ENCODE measurements around the gene NEURL1.

Gene NEURL1

GRCh38 chr10:103504181-103504783 lies 10.8 kb downstream of the NEURL1 start:
- H3K36me3 ChIP-seq (ENCODE audit: insufficient read depth, insufficient read length, low read length) = no peaks in the 10 kb centered on the region
- no peaks in the 10 kb centered on the region for H3K27me3 ChIP-seq (ENCODE audit: insufficient read depth, insufficient read length)
- H3K9me3 ChIP-seq (ENCODE audit: insufficient read depth, low read length) = no peaks in the 10 kb centered on the region
- no peak overlapping the region for H3K9ac ChIP-seq (ENCODE audit: insufficient read length, low read depth)
- no peak overlapping the region for H3K4me3 ChIP-seq (ENCODE audit: insufficient read length, low read depth)
- DNase-seq (ENCODE audit: low read depth, low spot score) = no peak
- H3K4me1 ChIP-seq (ENCODE audit: insufficient read depth, insufficient read length) = peaks cover 13% of the 10 kb centered on the region
- TF ChIP-seq YY1 (IDR thresholded peaks at IDR 0.05; ENCODE audit: insufficient read depth, insufficient read length) (no peak), SUZ12 (IDR thresholded peaks at IDR 0.05; ENCODE audit: extremely low read depth, insufficient read depth, insufficient read length) (no peak), ZNF274 (IDR thresholded peaks at IDR 0.05; ENCODE audit: low read depth, low read length) (no peak)

- Histone ChIP-seq H3K4me3 (ENCODE audit: insufficient read length, low read depth) (no peak overlapping the region), H3K9ac (ENCODE audit: insufficient read length, low read depth) (no peak overlapping the region), H3K9me3 (ENCODE audit: insufficient read depth, low read length) (no peaks in the 10 kb centered on the region), H3K36me3 (ENCODE audit: insufficient read depth, insufficient read length, low read length) (no peaks in the 10 kb centered on the region), H3K27me3 (ENCODE audit: insufficient read depth, insufficient read length) (no peaks in the 10 kb centered on the region), H3K4me1 (ENCODE audit: insufficient read depth, insufficient read length) (peaks cover 5% of the 10 kb centered on the region)
- TF ChIP-seq YY1 (IDR thresholded peaks at IDR 0.05; ENCODE audit: insufficient read depth, insufficient read length) (no peak), SUZ12 (IDR thresholded peaks at IDR 0.05; ENCODE audit: extremely low read depth, insufficient read depth, insufficient read length) (no peak), ZNF274 (IDR thresholded peaks at IDR 0.05; ENCODE audit: low read depth, low read length) (no peak)
- no peak for DNase-seq (ENCODE audit: low read depth, low spot score)
Observed at GRCh38 chr10:103506061-103506460, 12.6 kb downstream of the NEURL1 start.

- no peak for TF ChIP-seq ZNF274 (IDR thresholded peaks at IDR 0.05; ENCODE audit: low read depth, low read length)
- TF ChIP-seq YY1 (IDR thresholded peaks at IDR 0.05; ENCODE audit: insufficient read depth, insufficient read length) = no peak
- no peak for TF ChIP-seq SUZ12 (IDR thresholded peaks at IDR 0.05; ENCODE audit: extremely low read depth, insufficient read depth, insufficient read length)
- H3K36me3 ChIP-seq (ENCODE audit: insufficient read depth, insufficient read length, low read length) = no peaks in the 10 kb centered on the region
- no peak overlapping the region for H3K9ac ChIP-seq (ENCODE audit: insufficient read length, low read depth)
- no peak overlapping the region for H3K4me3 ChIP-seq (ENCODE audit: insufficient read length, low read depth)
- H3K4me1 ChIP-seq (ENCODE audit: insufficient read depth, insufficient read length) = peaks cover 5% of the 10 kb centered on the region
- H3K9me3 ChIP-seq (ENCODE audit: insufficient read depth, low read length) = no peaks in the 10 kb centered on the region
- no peaks in the 10 kb centered on the region for H3K27me3 ChIP-seq (ENCODE audit: insufficient read depth, insufficient read length)
- no peak for DNase-seq (ENCODE audit: low read depth, low spot score)
Observed at GRCh38 chr10:103507235-103508191, 14.0 kb downstream of the NEURL1 start.

GRCh38 chr10:103510046-103510685 lies 16.7 kb downstream of the NEURL1 start:
- H3K36me3 ChIP-seq (ENCODE audit: insufficient read depth, insufficient read length, low read length) = no peaks in the 10 kb centered on the region
- no peak for DNase-seq (ENCODE audit: low read depth, low spot score)
- no peaks in the 10 kb centered on the region for H3K9me3 ChIP-seq (ENCODE audit: insufficient read depth, low read length)
- H3K9ac ChIP-seq (ENCODE audit: insufficient read length, low read depth) = no peak overlapping the region
- H3K4me1 ChIP-seq (ENCODE audit: insufficient read depth, insufficient read length) = peaks cover 8% of the 10 kb centered on the region
- no peaks in the 10 kb centered on the region for H3K27me3 ChIP-seq (ENCODE audit: insufficient read depth, insufficient read length)
- TF ChIP-seq YY1 (IDR thresholded peaks at IDR 0.05; ENCODE audit: insufficient read depth, insufficient read length) (no peak), ZNF274 (IDR thresholded peaks at IDR 0.05; ENCODE audit: low read depth, low read length) (no peak), SUZ12 (IDR thresholded peaks at IDR 0.05; ENCODE audit: extremely low read depth, insufficient read depth, insufficient read length) (no peak)
- H3K4me3 ChIP-seq (ENCODE audit: insufficient read length, low read depth) = no peak overlapping the region

- Histone ChIP-seq H3K9me3 (ENCODE audit: insufficient read depth, low read length) (no peaks in the 10 kb centered on the region), H3K4me3 (ENCODE audit: insufficient read length, low read depth) (no peak overlapping the region), H3K36me3 (ENCODE audit: insufficient read depth, insufficient read length, low read length) (no peaks in the 10 kb centered on the region), H3K4me1 (ENCODE audit: insufficient read depth, insufficient read length) (peaks cover 6% of the 10 kb centered on the region), H3K9ac (ENCODE audit: insufficient read length, low read depth) (no peak overlapping the region), H3K27me3 (ENCODE audit: insufficient read depth, insufficient read length) (no peaks in the 10 kb centered on the region)
- no peak for DNase-seq (ENCODE audit: low read depth, low spot score)
- no peak for TF ChIP-seq SUZ12 (IDR thresholded peaks at IDR 0.05; ENCODE audit: extremely low read depth, insufficient read depth, insufficient read length)
- TF ChIP-seq ZNF274 (IDR thresholded peaks at IDR 0.05; ENCODE audit: low read depth, low read length) = no peak
- no peak for TF ChIP-seq YY1 (IDR thresholded peaks at IDR 0.05; ENCODE audit: insufficient read depth, insufficient read length)
Observed at GRCh38 chr10:103510791-103511752, 17.6 kb downstream of the NEURL1 start.

GRCh38 chr10:103512166-103512565 lies 18.7 kb downstream of the NEURL1 start:
- no peak for TF ChIP-seq SUZ12 (IDR thresholded peaks at IDR 0.05; ENCODE audit: extremely low read depth, insufficient read depth, insufficient read length)
- TF ChIP-seq ZNF274 (IDR thresholded peaks at IDR 0.05; ENCODE audit: low read depth, low read length) = no peak
- no peak for TF ChIP-seq YY1 (IDR thresholded peaks at IDR 0.05; ENCODE audit: insufficient read depth, insufficient read length)
- H3K4me3 ChIP-seq (ENCODE audit: insufficient read length, low read depth) = no peak overlapping the region
- no peaks in the 10 kb centered on the region for H3K27me3 ChIP-seq (ENCODE audit: insufficient read depth, insufficient read length)
- no peak overlapping the region for H3K9ac ChIP-seq (ENCODE audit: insufficient read length, low read depth)
- H3K9me3 ChIP-seq (ENCODE audit: insufficient read depth, low read length) = no peaks in the 10 kb centered on the region
- peaks cover 6% of the 10 kb centered on the region for H3K4me1 ChIP-seq (ENCODE audit: insufficient read depth, insufficient read length)
- H3K36me3 ChIP-seq (ENCODE audit: insufficient read depth, insufficient read length, low read length) = no peaks in the 10 kb centered on the region
- no peak for DNase-seq (ENCODE audit: low read depth, low spot score)
